ENCODE measurements around the gene SEMA4G. TPM values are rescaled to one million over a fixed set of nuclear protein-coding genes. Genes with fewer than 3 reads are reported as not detected.

SEMA4G gene
- total RNA-seq, 2 experiments from 2014 or later: 0.21 to 0.41 TPM

DNA sequence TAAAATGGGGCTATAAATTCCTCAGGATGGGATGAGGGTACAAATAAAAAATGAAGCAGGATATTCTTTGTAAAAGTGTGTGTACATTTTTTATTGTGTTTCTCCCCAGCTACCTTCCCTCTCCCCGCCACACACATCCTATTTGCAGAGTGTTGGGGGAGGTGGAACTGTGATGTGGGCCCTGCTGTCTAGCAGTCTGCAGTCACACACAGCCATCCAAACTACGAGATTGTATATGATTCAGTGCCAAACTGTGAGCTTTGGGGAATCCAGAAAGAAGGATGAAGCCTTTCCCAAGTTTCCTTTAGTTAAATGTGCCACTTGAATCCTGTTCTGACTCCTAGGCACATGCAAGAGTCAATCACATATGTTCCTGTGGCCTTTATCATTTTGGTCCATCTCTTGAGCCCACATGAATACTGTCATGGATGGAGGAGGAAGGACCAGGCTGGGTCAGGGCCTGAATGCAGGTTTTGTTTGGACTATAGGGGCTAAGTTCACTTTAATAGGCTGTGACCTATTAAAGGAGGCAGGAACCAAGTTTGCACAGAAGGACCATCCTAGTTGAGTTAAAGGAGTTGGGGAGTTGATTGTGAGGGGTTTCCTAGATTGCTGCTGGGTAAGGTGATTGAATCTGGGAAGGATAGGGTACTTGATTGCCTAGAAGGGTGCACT, 1.1 kb upstream of the SEMA4G start:
- 0 out of 2 replicates have a peak overlapping the region, but pooled peaks have one; percentile 67 for H3K4me2 ChIP-seq (ENCODE audit: low read length)
- CTCF ChIA-PET (ENCODE audit: unreplicated experiment): interaction anchor here (0.6 to 1.2 kb wide), 2 partner anchors 32 to 46 kb away, joined by 3 to 5 read pairs; no protein-coding TSS in a partner anchor
- peaks cover 15% of the 10 kb centered on the region for H3K4me1 ChIP-seq (ENCODE audit: insufficient read depth, low read length, poor library complexity, severe bottlenecking)
- no peak overlapping the region for H3K4me3 ChIP-seq (ENCODE audit: low read depth, low read length, poor library complexity, severe bottlenecking)
- no TSS peak for BruUV-seq (replicated peaks)
- H4K20me1 ChIP-seq (ENCODE audit: insufficient read depth, low read length): no peaks in the 10 kb centered on the region
- intact Hi-C loops (cut with micrococcal nuclease; ENCODE audit: unreplicated experiment): loop anchor here (2.0 kb wide), 1 partner anchor 47 kb away; no protein-coding TSS in a partner anchor
- H3K9me3 ChIP-seq (ENCODE audit: low read length): no peaks in the 10 kb centered on the region
- no peaks in the 10 kb centered on the region for H3K9me2 ChIP-seq (ENCODE audit: insufficient read depth, low read length)
- no peak overlapping the region for H3K27ac ChIP-seq (ENCODE audit: low read depth, low read length, poor library complexity, severe bottlenecking)
- POLR2A ChIA-PET: interaction anchor here (0.6 to 1.7 kb wide), 2 partner anchors 19 to 970 kb away, joined by 5 read pairs; partner anchors contain the start of genes MRPL43 and TWNK
- no peaks in the 10 kb centered on the region for H3K79me2 ChIP-seq (ENCODE audit: insufficient read depth, low read depth, low read length)
- peaks cover 16% of the 10 kb centered on the region; the same call in 1 of the 2 replicates for H3K36me3 ChIP-seq (ENCODE audit: insufficient read depth, low read length)
- TF ChIP-seq EZH2phosphoT487 (IDR thresholded peaks at IDR 0.05; ENCODE audit: borderline replicate concordance, low read depth, low read length): no peak
- TF ChIP-seq, protein P1, sequence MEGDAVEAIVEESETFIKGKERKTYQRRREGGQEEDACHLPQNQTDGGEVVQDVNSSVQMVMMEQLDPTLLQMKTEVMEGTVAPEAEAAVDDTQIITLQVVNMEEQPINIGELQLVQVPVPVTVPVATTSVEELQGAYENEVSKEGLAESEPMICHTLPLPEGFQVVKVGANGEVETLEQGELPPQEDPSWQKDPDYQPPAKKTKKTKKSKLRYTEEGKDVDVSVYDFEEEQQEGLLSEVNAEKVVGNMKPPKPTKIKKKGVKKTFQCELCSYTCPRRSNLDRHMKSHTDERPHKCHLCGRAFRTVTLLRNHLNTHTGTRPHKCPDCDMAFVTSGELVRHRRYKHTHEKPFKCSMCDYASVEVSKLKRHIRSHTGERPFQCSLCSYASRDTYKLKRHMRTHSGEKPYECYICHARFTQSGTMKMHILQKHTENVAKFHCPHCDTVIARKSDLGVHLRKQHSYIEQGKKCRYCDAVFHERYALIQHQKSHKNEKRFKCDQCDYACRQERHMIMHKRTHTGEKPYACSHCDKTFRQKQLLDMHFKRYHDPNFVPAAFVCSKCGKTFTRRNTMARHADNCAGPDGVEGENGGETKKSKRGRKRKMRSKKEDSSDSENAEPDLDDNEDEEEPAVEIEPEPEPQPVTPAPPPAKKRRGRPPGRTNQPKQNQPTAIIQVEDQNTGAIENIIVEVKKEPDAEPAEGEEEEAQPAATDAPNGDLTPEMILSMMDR (conservative IDR thresholded peaks at IDR 0.05; ENCODE audit: low read length): no peak
- DNase-seq (ENCODE audit: low spot score): no peak
- peak overlapping the region; percentile 8; the same call in 1 of the 2 replicates for H2AFZ ChIP-seq (ENCODE audit: low read length)

DNA sequence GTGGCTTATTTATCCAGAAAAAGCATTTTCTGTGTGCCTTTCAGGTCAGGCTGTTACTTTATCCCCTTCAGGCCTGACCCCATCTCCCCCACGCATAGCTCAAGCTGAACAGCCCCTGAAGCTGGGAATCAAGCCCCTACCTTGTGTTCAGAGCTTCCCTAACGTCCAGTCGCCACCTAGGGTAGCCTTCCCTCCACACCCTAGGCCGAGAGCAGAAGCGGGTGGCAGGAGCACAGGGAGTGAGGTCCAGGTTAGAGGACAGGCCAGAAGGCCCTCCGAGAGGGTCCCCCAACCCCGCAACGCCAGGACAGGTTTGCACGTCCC, 479 bp upstream of the SEMA4G start:
- Histone ChIP-seq H3K4me3 (ENCODE audit: low read depth, low read length, poor library complexity, severe bottlenecking) (peak overlapping the region; percentile 52), H3K9me2 (ENCODE audit: insufficient read depth, low read length) (no peaks in the 10 kb centered on the region), H3K4me2 (ENCODE audit: low read length) (peak overlapping the region; percentile 67), H4K20me1 (ENCODE audit: insufficient read depth, low read length) (no peaks in the 10 kb centered on the region), H3K4me1 (ENCODE audit: insufficient read depth, low read length, poor library complexity, severe bottlenecking) (peaks cover 14% of the 10 kb centered on the region), H3K36me3 (ENCODE audit: insufficient read depth, low read length) (peaks cover 12% of the 10 kb centered on the region; the same call in 1 of the 2 replicates), H3K9me3 (ENCODE audit: low read length) (no peaks in the 10 kb centered on the region), H2AFZ (ENCODE audit: low read length) (peak overlapping the region; percentile 8; the same call in 1 of the 2 replicates), H3K27ac (ENCODE audit: low read depth, low read length, poor library complexity, severe bottlenecking) (no peak overlapping the region), H3K79me2 (ENCODE audit: insufficient read depth, low read depth, low read length) (no peaks in the 10 kb centered on the region)
- DNase-seq (ENCODE audit: low spot score): no peak
- intact Hi-C loops (cut with micrococcal nuclease; ENCODE audit: unreplicated experiment): loop anchor here (2.0 kb wide), 1 partner anchor 46 kb away; no protein-coding TSS in a partner anchor
- no TSS peak for BruUV-seq (replicated peaks)
- ChIA-PET POLR2A (interaction anchor here (0.6 kb wide), 1 partner anchor 971 kb away, joined by 5 read pairs; no protein-coding TSS in a partner anchor), CTCF (ENCODE audit: unreplicated experiment) (interaction anchor here (0.6 to 1.2 kb wide), 2 partner anchors 33 to 46 kb away, joined by 3 to 5 read pairs; no protein-coding TSS in a partner anchor)
- TF ChIP-seq EZH2phosphoT487 (IDR thresholded peaks at IDR 0.05; ENCODE audit: borderline replicate concordance, low read depth, low read length): no peak
- TF ChIP-seq, protein P1 (conservative IDR thresholded peaks at IDR 0.05; ENCODE audit: low read length): no peak

Data from OCI-LY7 (cell line).